CD4-positive, alpha-beta T cell (primary cell): Measurements from ENCODE around the gene NSDHL. TPM values are rescaled to one million over a fixed set of nuclear protein-coding genes. Genes with fewer than 3 reads are reported as not detected.

Source experiments
- ATAC-seq: fragments of 200-7000 bp; cut with Tn5 transposase; one replicate; pipeline ENCODE4 v1.10.0; 2022; ENCODE audit warnings: mild to moderate bottlenecking; ENCODE audit not compliant: poor library complexity
- CTCF ChIA-PET: fragments of 350-600 bp; sonication (Branson Sonifier 250); formaldehyde crosslinking; loops from one replicate; lab custom pipeline; 2021; ENCODE audit warnings: antibody characterized with exemption, inconsistent platforms; lab: Charles Lee
- POLR2A ChIA-PET: fragments of 350-600 bp; sonication (Branson Sonifier 250); formaldehyde crosslinking; loops from one replicate; lab custom pipeline; 2021; ENCODE audit warnings: antibody characterized with exemption, inconsistent platforms; lab: Charles Lee
- DNase-seq, 14 experiments: peaks; one replicate each; pipeline ENCODE4 v3.0.0-alpha.2; 2013 to 2020; ENCODE audit warnings: mixed read lengths in 2 of 14
- H3K27ac ChIP-seq, 2 donors: one replicate each; pipeline versions ENCODE4 v1.5.1 to v1.7.0; 2013; ENCODE audit warnings: low read length in 2 of 2, low read depth in 1 of 2, mild to moderate bottlenecking in 1 of 2
- H3K27me3 ChIP-seq, 2 experiments: 1 replicate in 1 of 2; 2 replicates in 1 of 2; pipeline versions ENCODE4 v1.6.1 to v1.7.0; 2013; ENCODE audit warnings: low read length in 2 of 2, control low read depth in 1 of 2, mild to moderate bottlenecking in 1 of 2, moderate library complexity in 1 of 2; ENCODE audit not compliant: insufficient read depth in 2 of 2, control insufficient read depth in 1 of 2
- H3K36me3 ChIP-seq: one replicate; pipeline ENCODE4 v1.6.1; 2013; ENCODE audit warnings: low read length, control low read depth; ENCODE audit not compliant: insufficient read depth
- H3K4me1 ChIP-seq: one replicate; pipeline ENCODE4 v1.6.1; 2013; ENCODE audit warnings: low read length, control low read depth; ENCODE audit not compliant: insufficient read depth
- H3K4me3 ChIP-seq: one replicate; pipeline ENCODE4 v1.5.1; 2013; ENCODE audit warnings: mild to moderate bottlenecking, low read length, moderate library complexity
- H3K9me3 ChIP-seq, 2 experiments: 1 replicate in 1 of 2; 2 replicates in 1 of 2; pipeline versions ENCODE4 v1.6.1 to v1.7.0; 2013; ENCODE audit warnings: low read length in 2 of 2, mild to moderate bottlenecking in 2 of 2, control low read depth in 1 of 2, moderate library complexity in 1 of 2; ENCODE audit not compliant: control insufficient read depth in 1 of 2, insufficient read depth in 1 of 2
- H3K27ac Mint-ChIP-seq: one replicate; pipeline ENCODE4 v1.8.0; 2020; ENCODE audit warnings: mixed read lengths
- H3K27me3 Mint-ChIP-seq: one replicate; pipeline ENCODE4 v1.8.0; 2021; ENCODE audit warnings: mixed read lengths
- H3K36me3 Mint-ChIP-seq: one replicate; pipeline ENCODE4 v1.8.0; 2021; ENCODE audit warnings: low read depth, mixed read lengths
- H3K4me1 Mint-ChIP-seq: one replicate; pipeline ENCODE4 v1.8.0; 2021; ENCODE audit warnings: low read depth, mixed read lengths
- H3K4me3 Mint-ChIP-seq: one replicate; pipeline ENCODE4 v1.8.0; 2020; ENCODE audit warnings: mild to moderate bottlenecking, mixed read lengths
- H3K9me3 Mint-ChIP-seq: one replicate; pipeline ENCODE4 v1.8.0; 2020; ENCODE audit warnings: mixed read lengths
- CTCF ChIP-seq: fragments of 200-600 bp; IDR thresholded peaks from one replicate; pipeline ENCODE4 v1.8.0; 2022; ENCODE audit warnings: antibody characterized with exemption, mild to moderate bottlenecking
- intact Hi-C, 2 experiments: fragments of 100-400 bp; cut with DNase I in 1 of 2; cut with micrococcal nuclease in 1 of 2; formaldehyde crosslinking; loops; one replicate each; pipeline versions ENCODE4 v1.15.1 to v1.9.0; 2023 to 2025; cut with DNase I, micrococcal nuclease
- total RNA-seq, 174 experiments: library from RNA in 2 of 174; stranded (reverse) in 2 of 174; gene quantifications; one replicate each; pipeline ENCODE4 v1.2.3 and lab custom pipeline; 2021 to 2026

The NSDHL gene
- total RNA-seq, 2 experiments from 2014 or later, result 2.7 to 2.9 TPM

- DNase-seq (no peak), ATAC-seq (no peak)
- Mint-ChIP-seq H3K4me3 (no peak overlapping the region), H3K36me3 (no peaks in the 10 kb centered on the region), H3K4me1 (no peaks in the 10 kb centered on the region), H3K27ac (no peak overlapping the region), H3K9me3 (no peaks in the 10 kb centered on the region), H3K27me3 (peaks cover 4% of the 10 kb centered on the region)
- H3K4me3 ChIP-seq, result no peak overlapping the region
- no peak overlapping the region for H3K27ac ChIP-seq
- H3K27me3 ChIP-seq, result peaks cover 0 to 10% of the 10 kb centered on the region in 2 experiments
- no peaks in the 10 kb centered on the region for H3K4me1 ChIP-seq
- ChIA-PET CTCF (no interaction called here), POLR2A (no interaction called here)
- no peaks in the 10 kb centered on the region for H3K9me3 ChIP-seq
- TF ChIP-seq CTCF, result no peak
- intact Hi-C loops, result no loop called here
- H3K36me3 ChIP-seq, result no peaks in the 10 kb centered on the region
These were observed 8.3 kb upstream of the NSDHL start for GRCh38 chrX:152822383-152823086.

GRCh38 chrX:152823657-152824056 lies 7.2 kb upstream of the NSDHL start:
- Mint-ChIP-seq H3K36me3 (no peaks in the 10 kb centered on the region), H3K27me3 (peaks cover 4% of the 10 kb centered on the region), H3K4me1 (no peaks in the 10 kb centered on the region), H3K9me3 (no peaks in the 10 kb centered on the region), H3K27ac (no peak overlapping the region), H3K4me3 (no peak overlapping the region)
- intact Hi-C loops, result no loop called here
- Histone ChIP-seq H3K9me3 (no peaks in the 10 kb centered on the region), H3K4me3 (no peak overlapping the region), H3K36me3 (peaks cover 6% of the 10 kb centered on the region), H3K27ac (no peak overlapping the region), H3K4me1 (no peaks in the 10 kb centered on the region), H3K27me3 (peaks cover 0 to 10% of the 10 kb centered on the region in 2 experiments)
- ATAC-seq, result no peak
- DNase-seq, result no peak
- ChIA-PET POLR2A (no interaction called here), CTCF (no interaction called here)
- no peak for TF ChIP-seq CTCF

GRCh38 chrX:152824841-152825374 lies 6.0 kb upstream of the NSDHL start:
- CTCF ChIA-PET, result no interaction called here
- H3K27me3 Mint-ChIP-seq, result peaks cover 4% of the 10 kb centered on the region
- intact Hi-C loops, result no loop called here
- Histone ChIP-seq H3K4me1 (peaks cover 1% of the 10 kb centered on the region), H3K27me3 (peaks cover 0 to 10% of the 10 kb centered on the region in 2 experiments), H3K27ac (no peak overlapping the region), H3K4me3 (no peak overlapping the region), H3K9me3 (no peaks in the 10 kb centered on the region), H3K36me3 (peaks cover 6% of the 10 kb centered on the region)
- POLR2A ChIA-PET, result no interaction called here
- ATAC-seq, result no peak
- H3K27ac Mint-ChIP-seq, result no peak overlapping the region
- H3K9me3 Mint-ChIP-seq, result no peaks in the 10 kb centered on the region
- H3K4me1 Mint-ChIP-seq, result peaks cover under 1% of the 10 kb centered on the region
- no peak for TF ChIP-seq CTCF
- H3K4me3 Mint-ChIP-seq, result no peak overlapping the region
- no peaks in the 10 kb centered on the region for H3K36me3 Mint-ChIP-seq
- DNase-seq, result no peak
